A673 (cell line): Measurements from ENCODE around the gene SNORC.

Experiments used
- EZH2 ChIP-seq: fragments of 200-600 bp; sonication (generic); IDR thresholded peaks from 2 replicates; pipeline ENCODE4 v1.6.1; 2017; ENCODE audit warnings: borderline replicate concordance, low read depth, mild to moderate bottlenecking, mixed read lengths, antibody characterized with exemption, low read length; ENCODE audit not compliant: poor library complexity, severe bottlenecking
- TF ChIP-seq, protein P1 (sequence below): fragments of 300-800, 200-600 bp; sonication (generic); conservative IDR thresholded peaks from 2 replicates; pipeline ENCODE4 v1.5.1; 2017; ENCODE audit warnings: low read depth, mild to moderate bottlenecking, antibody characterized with exemption, low read length, moderate library complexity, mixed read lengths

DNA sequence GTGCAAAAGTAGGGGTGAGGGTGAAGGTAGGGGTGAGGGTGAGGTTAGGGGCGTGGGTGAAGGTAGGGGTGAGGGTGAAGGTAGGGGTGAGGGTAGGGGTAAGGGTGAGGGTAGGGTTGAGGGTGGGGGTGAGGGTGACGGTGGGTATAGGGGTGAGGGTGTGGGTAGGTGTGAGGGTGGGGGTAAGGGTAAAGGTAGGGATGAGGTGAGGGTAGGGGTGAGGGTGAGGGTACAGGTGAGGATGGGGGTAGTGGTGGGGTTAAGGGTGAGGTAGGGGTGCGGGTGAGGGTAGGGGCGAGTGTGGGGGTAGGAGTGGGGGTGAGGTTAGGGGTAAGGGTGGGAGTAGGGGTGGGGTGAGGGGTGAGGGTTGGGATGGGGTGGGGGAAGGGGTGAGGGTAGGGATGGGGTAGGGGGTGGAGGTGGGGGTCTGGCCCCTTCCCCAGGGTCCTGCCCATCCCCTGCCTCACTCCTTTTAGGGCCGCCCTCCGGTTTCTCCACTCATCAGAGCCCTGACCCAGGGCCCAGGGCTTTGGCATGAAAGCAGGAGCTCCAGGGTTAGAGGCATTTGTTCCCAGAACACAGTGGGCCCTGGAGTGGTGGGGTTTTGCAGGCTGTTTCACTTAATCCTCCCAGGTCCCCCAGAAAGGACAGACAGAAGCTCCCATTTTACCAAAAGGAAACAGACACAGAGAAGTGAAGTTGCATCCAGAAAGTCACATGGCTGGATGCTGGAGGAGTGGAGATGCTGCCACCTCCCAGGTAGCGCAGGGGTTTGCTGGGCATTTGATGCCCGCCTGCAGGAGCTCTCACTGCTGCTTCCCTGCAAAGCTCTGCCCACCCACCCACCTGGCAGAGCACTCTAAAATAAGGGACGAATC lies 26.9 kb downstream of the SNORC start:
- TF ChIP-seq, protein P1, sequence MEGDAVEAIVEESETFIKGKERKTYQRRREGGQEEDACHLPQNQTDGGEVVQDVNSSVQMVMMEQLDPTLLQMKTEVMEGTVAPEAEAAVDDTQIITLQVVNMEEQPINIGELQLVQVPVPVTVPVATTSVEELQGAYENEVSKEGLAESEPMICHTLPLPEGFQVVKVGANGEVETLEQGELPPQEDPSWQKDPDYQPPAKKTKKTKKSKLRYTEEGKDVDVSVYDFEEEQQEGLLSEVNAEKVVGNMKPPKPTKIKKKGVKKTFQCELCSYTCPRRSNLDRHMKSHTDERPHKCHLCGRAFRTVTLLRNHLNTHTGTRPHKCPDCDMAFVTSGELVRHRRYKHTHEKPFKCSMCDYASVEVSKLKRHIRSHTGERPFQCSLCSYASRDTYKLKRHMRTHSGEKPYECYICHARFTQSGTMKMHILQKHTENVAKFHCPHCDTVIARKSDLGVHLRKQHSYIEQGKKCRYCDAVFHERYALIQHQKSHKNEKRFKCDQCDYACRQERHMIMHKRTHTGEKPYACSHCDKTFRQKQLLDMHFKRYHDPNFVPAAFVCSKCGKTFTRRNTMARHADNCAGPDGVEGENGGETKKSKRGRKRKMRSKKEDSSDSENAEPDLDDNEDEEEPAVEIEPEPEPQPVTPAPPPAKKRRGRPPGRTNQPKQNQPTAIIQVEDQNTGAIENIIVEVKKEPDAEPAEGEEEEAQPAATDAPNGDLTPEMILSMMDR, result no peak
- no peak for TF ChIP-seq EZH2
